ENCODE data around the gene PJVK. TPM values are rescaled to one million over a fixed set of nuclear protein-coding genes. Genes with fewer than 3 reads are reported as not detected.

PJVK gene
- total and polyA plus RNA-seq, 9 of the 15 experiments (the other 6 are each of a cell fraction or from before 2014, with no cell fraction given) = 0.11 to 1.5 (median 0.73) TPM

GRCh38 chr2:178413472-178414265 is 37.5 kb upstream of the PJVK start (continued):
- no peak for TF ChIP-seq ZBED1 (IDR thresholded peaks at IDR 0.05)
- TF ChIP-seq ATF1 (CRISPR knock-in tag; IDR thresholded peaks at IDR 0.05) = no peak
- peak; percentile 97 for TF ChIP-seq ATF1 (tag; IDR thresholded peaks at IDR 0.05)
- TF ChIP-seq ZNF121 (CRISPR knock-in tag; conservative IDR thresholded peaks at IDR 0.05) = no peak
- TF ChIP-seq CXXC5 (CRISPR knock-in tag; IDR thresholded peaks at IDR 0.05) = peak; percentile 87
- peak; percentile 91 for TF ChIP-seq RBFOX2 (IDR thresholded peaks at IDR 0.05; ENCODE audit: low read depth, low read length)
- TF ChIP-seq ZBTB5 (IDR thresholded peaks at IDR 0.05) = no peak
- 0 out of 4 replicates have a peak, but pooled peaks of 1 of the 2 experiments have one; percentile 28 for TF ChIP-seq NONO (IDR thresholded peaks at IDR 0.05; ENCODE audit: low read depth in 2 of 2, low read length in 1 of 2)
- peak; percentile 23 for TF ChIP-seq PRDM10 (IDR thresholded peaks at IDR 0.05; ENCODE audit: partially characterized antibody)
- peak; percentile 78 for TF ChIP-seq EP400 (IDR thresholded peaks at IDR 0.05)
- no peak for TF ChIP-seq CBX2 (IDR thresholded peaks at IDR 0.05; ENCODE audit: insufficient read depth, low read length, poor library complexity, severe bottlenecking)
- no peak for TF ChIP-seq HMBOX1 (IDR thresholded peaks at IDR 0.05)
- TF ChIP-seq BRCA1 (IDR thresholded peaks at IDR 0.05) = no peak
- TF ChIP-seq BRCA1 (CRISPR knock-in tag; IDR thresholded peaks at IDR 0.05) = no peak
- TF ChIP-seq KLF1 (tag; IDR thresholded peaks at IDR 0.05) = 0 out of 2 replicates have a peak, but pooled peaks have one; percentile 42
- peak; percentile 79 for TF ChIP-seq CREB1 (IDR thresholded peaks at IDR 0.05)
- peak; percentile 78 for TF ChIP-seq CREB1 (CRISPR knock-in tag; IDR thresholded peaks at IDR 0.05)
- TF ChIP-seq KLF13 (tag; IDR thresholded peaks at IDR 0.05; ENCODE audit: borderline replicate concordance, low read depth) = 0 out of 2 replicates have a peak, but pooled peaks have one; percentile 17
- no peak for TF ChIP-seq RBM17 (IDR thresholded peaks at IDR 0.05; ENCODE audit: borderline replicate concordance, low read depth, low read length)
- TF ChIP-seq HNRNPUL1 (IDR thresholded peaks at IDR 0.05; ENCODE audit: low read length) = no peak
- TF ChIP-seq E2F6 (IDR thresholded peaks at IDR 0.05; ENCODE audit: borderline replicate concordance in 1 of 2, extremely low read depth in 1 of 2, insufficient read depth in 1 of 2, insufficient read length in 1 of 2, low read depth in 1 of 2, low read length in 1 of 2, poor library complexity in 1 of 2, severe bottlenecking in 1 of 2) = peak; percentile 20 to 53

Data from K562 (cell line).